Adipocyte (in vitro differentiated cells): ENCODE data around the gene ADPRHL1.

Source experiments
- DNase-seq: peaks from one replicate; pipeline ENCODE4 v3.0.0-alpha.2; 2015; ENCODE audit warnings: low read depth
- H3K27me3 ChIP-seq: replicated peaks from 2 replicates; pipeline ENCODE4 v1.7.0; 2013; ENCODE audit warnings: mild to moderate bottlenecking, low read length, moderate library complexity; ENCODE audit not compliant: control insufficient read depth, insufficient read depth
- H3K36me3 ChIP-seq: 2 replicates; pipeline ENCODE4 v1.7.0; 2013; ENCODE audit warnings: low read length, mild to moderate bottlenecking, moderate library complexity; ENCODE audit not compliant: control insufficient read depth, insufficient read depth, severe bottlenecking
- H3K4me1 ChIP-seq: 2 replicates; pipeline ENCODE4 v1.7.0; 2013; ENCODE audit warnings: mild to moderate bottlenecking, low read length, moderate library complexity; ENCODE audit not compliant: control insufficient read depth, insufficient read depth
- H3K4me3 ChIP-seq: 2 replicates; pipeline ENCODE4 v1.7.0; 2013; ENCODE audit warnings: mild to moderate bottlenecking, low read length, moderate library complexity
- H3K9ac ChIP-seq: 2 replicates; pipeline ENCODE4 v1.7.0; 2013; ENCODE audit warnings: mild to moderate bottlenecking, low read length, moderate library complexity
- H3K9me3 ChIP-seq: 2 replicates; pipeline ENCODE4 v1.7.0; 2013; ENCODE audit warnings: mild to moderate bottlenecking, low read length, moderate library complexity; ENCODE audit not compliant: control insufficient read depth

ADPRHL1 gene

DNA sequence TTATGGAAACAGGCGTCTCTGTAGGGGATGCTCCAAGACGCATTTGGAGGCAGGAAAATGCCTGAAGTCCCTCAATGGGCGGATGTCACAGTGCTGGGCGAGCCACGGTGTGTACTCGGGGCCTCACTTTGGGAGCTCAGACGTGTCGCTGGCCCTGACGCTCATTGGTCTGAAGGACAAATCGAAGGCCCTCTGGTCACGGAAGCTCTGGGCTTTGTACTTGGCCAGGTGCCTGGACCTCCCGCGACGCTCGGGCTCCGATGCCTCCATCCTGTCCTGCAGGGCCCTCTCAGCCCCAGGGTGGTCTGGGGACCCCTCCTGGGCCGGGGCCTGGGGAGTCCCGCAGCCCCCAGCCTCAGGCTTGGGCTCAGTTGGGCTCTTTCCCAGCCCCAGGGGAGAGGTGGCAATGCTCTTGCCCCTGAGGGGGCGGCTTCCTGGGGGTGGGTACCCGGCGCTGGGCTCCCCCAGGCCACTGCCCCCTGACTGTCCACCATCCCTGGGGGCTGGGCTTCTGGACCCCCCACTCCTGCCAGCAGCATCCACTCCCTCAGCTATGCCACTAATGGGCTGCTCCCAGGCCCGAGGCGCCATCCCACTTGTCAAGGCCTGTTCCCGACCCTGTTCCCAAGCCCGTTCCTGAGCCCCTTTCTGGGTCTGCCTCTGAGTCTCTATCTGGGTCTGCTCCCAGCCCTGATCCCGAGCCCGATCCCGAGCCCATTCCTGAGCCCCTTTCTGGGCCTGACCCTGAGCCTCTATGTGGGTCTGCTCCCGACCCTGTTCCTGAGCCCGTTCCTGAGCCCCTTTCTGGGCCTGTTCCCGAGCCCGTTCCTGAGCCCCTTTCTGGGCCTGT lies 49.8 kb downstream of the ADPRHL1 start:
- Histone ChIP-seq H3K27me3 (peaks cover 12% of the 10 kb centered on the region), H3K9ac (no peak overlapping the region), H3K4me1 (peaks cover 4% of the 10 kb centered on the region), H3K9me3 (no peaks in the 10 kb centered on the region), H3K4me3 (no peak overlapping the region), H3K36me3 (no peaks in the 10 kb centered on the region)
- no peak for DNase-seq

DNA sequence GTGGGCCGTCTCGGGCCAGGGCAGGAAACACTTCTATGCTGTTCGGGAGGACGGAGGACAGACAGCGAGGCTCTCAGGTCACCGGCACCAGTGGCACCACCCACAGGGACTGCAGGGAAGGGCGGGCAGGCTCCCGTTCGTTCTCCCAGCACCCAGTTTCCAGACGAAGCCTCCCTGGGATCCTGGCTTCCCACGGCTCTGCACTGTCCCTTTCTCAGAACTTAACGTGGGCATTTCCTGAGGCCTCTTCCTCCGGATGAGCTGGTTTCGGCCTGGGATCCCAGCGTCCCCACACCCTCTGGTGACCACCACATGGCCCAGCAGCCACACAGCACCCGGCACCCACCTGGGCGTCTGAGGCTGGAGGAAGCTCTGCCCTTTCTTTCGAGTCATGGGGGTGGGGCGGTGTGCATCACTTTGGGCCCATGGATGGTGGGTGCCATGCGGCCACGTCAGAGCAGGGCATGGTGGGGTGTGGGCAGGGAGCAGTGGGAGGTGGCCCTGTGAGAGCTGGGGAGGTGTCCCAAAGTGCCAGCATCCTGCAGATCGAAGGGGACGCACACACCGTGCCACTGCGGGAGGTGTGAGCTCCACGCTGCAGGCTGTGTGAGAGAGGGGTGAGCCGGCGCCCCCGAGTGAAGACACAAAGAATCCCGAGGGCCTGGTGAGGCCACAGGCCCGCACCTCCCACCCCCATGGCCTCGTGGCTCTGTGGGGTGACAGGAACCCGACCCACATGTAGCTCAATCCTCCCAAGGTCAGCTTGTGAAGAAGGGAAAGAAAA lies 50.6 kb downstream of the ADPRHL1 start:
- DNase-seq, result no peak
- no peaks in the 10 kb centered on the region for H3K4me1 ChIP-seq
- H3K27me3 ChIP-seq, result peaks cover 12% of the 10 kb centered on the region
- H3K9ac ChIP-seq, result no peak overlapping the region
- no peak overlapping the region for H3K4me3 ChIP-seq
- H3K36me3 ChIP-seq, result no peaks in the 10 kb centered on the region
- H3K9me3 ChIP-seq, result no peaks in the 10 kb centered on the region

DNA sequence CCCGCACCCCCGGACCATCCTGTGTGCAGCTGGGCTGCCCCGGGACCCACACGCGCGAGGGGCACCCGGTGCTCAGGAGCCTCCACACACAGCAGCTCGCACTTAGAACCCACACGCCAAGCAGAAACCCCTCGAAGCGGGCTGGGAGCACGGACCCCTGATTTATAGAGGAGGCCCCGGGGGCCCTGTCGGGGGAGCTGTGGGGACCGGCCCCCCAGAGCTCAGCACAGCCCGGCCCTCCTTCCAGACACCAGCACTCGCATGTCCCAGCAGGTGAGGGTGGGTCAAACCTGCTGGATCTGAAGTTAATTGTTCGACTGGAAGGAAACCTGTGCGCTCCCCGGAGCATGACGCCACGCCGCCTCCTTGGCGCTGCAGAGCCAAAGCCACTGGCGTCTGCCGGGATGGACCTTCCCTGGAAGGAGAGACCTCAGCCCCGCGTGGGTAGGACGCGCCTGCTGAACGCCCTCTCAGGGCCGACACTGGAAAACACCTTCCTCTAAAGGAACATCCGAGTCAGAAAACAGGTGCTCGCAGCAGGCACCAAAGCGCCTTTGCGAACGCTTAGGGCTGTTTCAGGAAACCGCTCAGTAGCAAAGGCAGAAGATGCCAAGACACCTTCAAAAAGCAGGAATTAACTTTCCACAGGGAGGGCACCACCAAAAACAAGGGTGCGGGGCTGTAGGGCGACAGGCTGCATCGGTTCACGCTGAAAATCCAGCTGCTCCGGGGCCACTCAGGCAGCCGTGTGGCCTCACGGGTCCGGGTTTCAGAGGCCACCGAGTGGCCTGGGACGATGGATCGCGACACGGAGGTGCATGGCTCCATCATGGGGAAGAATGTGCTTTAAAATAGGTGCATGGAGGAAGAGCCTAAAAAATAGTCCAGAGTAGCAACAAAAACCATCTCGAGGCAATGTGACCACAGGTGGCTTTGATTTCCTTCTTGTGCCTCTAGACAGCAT lies 51.6 kb downstream of the ADPRHL1 start:
- Histone ChIP-seq H3K9ac (no peak overlapping the region), H3K4me1 (no peaks in the 10 kb centered on the region), H3K27me3 (peaks cover 12% of the 10 kb centered on the region), H3K4me3 (no peak overlapping the region), H3K9me3 (no peaks in the 10 kb centered on the region), H3K36me3 (no peaks in the 10 kb centered on the region)
- no peak for DNase-seq

- Histone ChIP-seq H3K4me3 (no peak overlapping the region), H3K9me3 (no peaks in the 10 kb centered on the region), H3K4me1 (no peaks in the 10 kb centered on the region), H3K9ac (no peak overlapping the region), H3K36me3 (no peaks in the 10 kb centered on the region), H3K27me3 (peaks cover 12% of the 10 kb centered on the region)
- DNase-seq, result no peak
Observed at GRCh38 chr13:113400621-113401451, 52.5 kb downstream of the ADPRHL1 start.

DNA sequence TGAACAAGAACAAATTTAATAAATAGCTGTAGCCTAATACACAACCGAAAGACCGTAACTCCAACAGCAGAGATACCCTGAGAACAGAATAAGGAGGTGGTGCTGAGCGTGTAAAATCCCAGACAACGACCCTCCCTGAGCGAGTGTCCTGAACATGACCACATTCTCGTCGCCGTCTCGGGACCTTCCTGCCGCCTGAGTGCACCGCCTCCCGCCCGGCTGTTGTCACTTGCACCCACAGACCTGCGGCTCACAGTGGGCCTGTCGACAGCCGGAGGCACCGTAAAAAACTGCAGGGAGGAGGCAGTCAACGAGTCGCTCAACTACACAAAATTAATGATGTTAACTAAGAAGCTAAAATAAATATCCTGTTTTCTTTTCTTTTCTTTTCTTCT lies 53.5 kb downstream of the ADPRHL1 start:
- no peaks in the 10 kb centered on the region for H3K36me3 ChIP-seq
- H3K4me1 ChIP-seq, result no peaks in the 10 kb centered on the region
- DNase-seq, result peak; percentile 33
- H3K4me3 ChIP-seq, result no peak overlapping the region
- no peak overlapping the region for H3K9ac ChIP-seq
- H3K27me3 ChIP-seq, result peaks cover 9% of the 10 kb centered on the region
- no peaks in the 10 kb centered on the region for H3K9me3 ChIP-seq

- Histone ChIP-seq H3K9ac (no peak overlapping the region), H3K36me3 (no peaks in the 10 kb centered on the region), H3K4me3 (no peak overlapping the region), H3K4me1 (no peaks in the 10 kb centered on the region), H3K9me3 (no peaks in the 10 kb centered on the region), H3K27me3 (peaks cover 9% of the 10 kb centered on the region)
- peak; percentile 65 for DNase-seq
Observed at GRCh38 chr13:113398963-113399754, 54.1 kb downstream of the ADPRHL1 start.

- Histone ChIP-seq H3K4me1 (peaks cover 7% of the 10 kb centered on the region), H3K27me3 (peaks cover 9% of the 10 kb centered on the region), H3K9ac (no peak overlapping the region), H3K36me3 (no peaks in the 10 kb centered on the region), H3K4me3 (no peak overlapping the region), H3K9me3 (no peaks in the 10 kb centered on the region)
- no peak for DNase-seq
Observed at GRCh38 chr13:113397608-113398425, 55.5 kb downstream of the ADPRHL1 start.

DNA sequence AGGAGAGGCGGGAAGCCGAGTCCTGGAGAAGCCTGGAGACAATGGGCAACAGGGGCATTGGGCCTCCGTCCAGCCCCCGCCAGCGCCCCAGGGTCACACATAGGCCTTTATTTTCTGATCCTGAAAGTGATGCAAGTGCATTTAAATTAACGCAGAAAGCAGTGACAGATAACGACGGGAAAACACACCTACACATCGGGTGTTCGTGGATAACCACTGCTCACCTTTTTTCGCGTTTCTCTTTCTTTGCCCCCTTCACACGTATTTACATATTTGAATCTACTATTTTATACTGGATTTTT lies 59.0 kb downstream of the ADPRHL1 start:
- Histone ChIP-seq H3K4me3 (no peak overlapping the region), H3K9me3 (no peaks in the 10 kb centered on the region)

DNA sequence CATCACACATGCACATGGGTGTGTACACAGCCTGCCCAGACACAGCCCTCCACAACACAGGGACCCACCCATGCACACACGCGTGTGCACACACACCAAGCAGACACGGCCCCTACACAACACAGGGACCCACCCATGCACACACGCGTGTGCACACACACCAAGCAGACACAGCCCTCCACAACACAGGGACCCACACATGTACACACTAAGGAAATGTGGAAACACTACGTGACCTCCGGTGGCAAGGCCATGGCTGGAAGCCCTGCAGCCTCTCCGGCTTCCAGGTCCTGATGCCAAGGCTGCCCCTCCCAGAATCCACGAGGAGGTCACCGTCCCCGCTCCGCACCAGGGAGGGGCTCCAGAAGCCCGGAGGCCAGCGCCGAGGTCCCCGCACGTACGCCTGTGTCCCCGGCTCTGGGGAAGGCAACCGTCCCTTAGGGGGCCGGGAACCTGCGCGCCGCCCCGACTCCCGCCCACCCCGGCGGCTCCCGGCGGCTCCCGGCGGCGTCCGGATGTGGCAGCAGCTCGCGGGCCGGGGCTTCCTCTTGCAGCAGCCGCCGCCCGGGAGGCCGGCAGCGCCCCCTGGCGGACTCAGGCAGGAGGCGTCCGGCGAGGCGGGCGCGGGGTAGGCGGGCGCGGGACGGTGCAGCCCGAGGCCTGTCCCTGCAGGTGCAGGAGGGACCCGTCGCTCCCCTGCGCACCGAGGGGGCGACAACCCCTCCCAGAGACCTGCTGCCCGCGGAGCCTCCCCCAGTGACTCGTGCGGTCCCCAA lies 59.5 kb downstream of the ADPRHL1 start:
- peak overlapping the region; percentile 85 for H3K4me3 ChIP-seq
- no peaks in the 10 kb centered on the region for H3K27me3 ChIP-seq
- peak; percentile 95 for DNase-seq

More for the DNA sequence above, 59.0 kb downstream of the ADPRHL1 start:
- Histone ChIP-seq H3K27me3 (no peaks in the 10 kb centered on the region), H3K9ac (no peak overlapping the region), H3K4me1 (peaks cover 7% of the 10 kb centered on the region), H3K36me3 (no peaks in the 10 kb centered on the region)
- DNase-seq, result no peak

More for the DNA sequence above, 59.5 kb downstream of the ADPRHL1 start:
- H3K9ac ChIP-seq, result peak overlapping the region; percentile 83
- peaks cover 7% of the 10 kb centered on the region for H3K4me1 ChIP-seq
- no peaks in the 10 kb centered on the region for H3K36me3 ChIP-seq
- H3K9me3 ChIP-seq, result peaks cover under 1% of the 10 kb centered on the region
